ENCODE measurements around the gene NPTXR.

DNA sequence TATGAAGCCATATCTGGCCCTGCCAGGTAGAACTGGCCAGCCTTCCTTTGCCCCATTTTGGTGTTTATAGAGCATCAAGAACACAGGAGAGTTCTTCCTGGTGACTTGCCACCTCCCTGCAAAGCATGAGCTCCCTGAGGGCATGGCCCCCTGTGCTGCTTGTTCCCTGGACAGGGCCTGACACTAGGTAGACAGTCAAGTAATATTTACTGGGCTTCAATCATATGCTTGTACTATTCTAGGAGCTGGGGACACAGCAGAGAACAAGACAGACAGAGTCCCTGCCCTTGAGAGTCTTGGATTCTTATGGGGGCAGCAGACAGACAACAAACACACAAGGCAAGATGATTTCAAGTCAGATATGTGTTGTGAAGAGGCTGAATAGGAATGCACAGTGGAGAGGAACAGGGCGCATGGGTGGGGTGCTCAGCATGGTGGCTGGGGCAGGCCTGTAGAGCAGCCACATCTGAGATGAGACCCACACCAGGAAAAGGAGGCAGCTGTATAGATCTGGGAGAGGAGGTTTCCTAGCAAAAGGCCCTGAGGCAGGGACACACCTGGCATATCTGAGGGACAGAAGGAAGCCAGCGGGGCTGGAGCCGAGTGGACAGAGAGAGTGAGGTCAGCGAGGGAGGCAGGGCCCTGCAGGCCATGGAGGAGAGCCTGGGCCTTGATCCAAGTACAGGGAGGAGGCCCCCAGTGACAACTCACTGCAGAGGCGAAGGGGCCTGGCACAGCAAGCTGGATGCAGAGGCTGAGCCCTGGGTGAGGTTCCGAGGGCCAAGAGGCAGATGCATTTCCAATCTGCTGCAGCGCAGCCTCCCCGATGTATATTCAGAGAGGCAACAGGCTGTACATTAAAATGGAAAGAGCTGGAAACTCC is 38.4 kb upstream of the NPTXR start:
- TF ChIP-seq, protein P1, sequence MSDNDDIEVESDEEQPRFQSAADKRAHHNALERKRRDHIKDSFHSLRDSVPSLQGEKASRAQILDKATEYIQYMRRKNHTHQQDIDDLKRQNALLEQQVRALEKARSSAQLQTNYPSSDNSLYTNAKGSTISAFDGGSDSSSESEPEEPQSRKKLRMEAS (IDR thresholded peaks at IDR 0.05): no peak
- TF ChIP-seq YY1 (IDR thresholded peaks at IDR 0.05; ENCODE audit: extremely low read depth, insufficient replicate concordance, low read depth, low read length): no peak
- TF ChIP-seq EZH2phosphoT487 (IDR thresholded peaks at IDR 0.05; ENCODE audit: borderline replicate concordance): no peak
- TF ChIP-seq, protein P2, sequence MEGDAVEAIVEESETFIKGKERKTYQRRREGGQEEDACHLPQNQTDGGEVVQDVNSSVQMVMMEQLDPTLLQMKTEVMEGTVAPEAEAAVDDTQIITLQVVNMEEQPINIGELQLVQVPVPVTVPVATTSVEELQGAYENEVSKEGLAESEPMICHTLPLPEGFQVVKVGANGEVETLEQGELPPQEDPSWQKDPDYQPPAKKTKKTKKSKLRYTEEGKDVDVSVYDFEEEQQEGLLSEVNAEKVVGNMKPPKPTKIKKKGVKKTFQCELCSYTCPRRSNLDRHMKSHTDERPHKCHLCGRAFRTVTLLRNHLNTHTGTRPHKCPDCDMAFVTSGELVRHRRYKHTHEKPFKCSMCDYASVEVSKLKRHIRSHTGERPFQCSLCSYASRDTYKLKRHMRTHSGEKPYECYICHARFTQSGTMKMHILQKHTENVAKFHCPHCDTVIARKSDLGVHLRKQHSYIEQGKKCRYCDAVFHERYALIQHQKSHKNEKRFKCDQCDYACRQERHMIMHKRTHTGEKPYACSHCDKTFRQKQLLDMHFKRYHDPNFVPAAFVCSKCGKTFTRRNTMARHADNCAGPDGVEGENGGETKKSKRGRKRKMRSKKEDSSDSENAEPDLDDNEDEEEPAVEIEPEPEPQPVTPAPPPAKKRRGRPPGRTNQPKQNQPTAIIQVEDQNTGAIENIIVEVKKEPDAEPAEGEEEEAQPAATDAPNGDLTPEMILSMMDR (IDR thresholded peaks at IDR 0.05 in 2 of 3, conservative IDR thresholded peaks at IDR 0.05 in 1 of 3; ENCODE audit: borderline replicate concordance in 1 of 3, insufficient read depth in 1 of 3, low read depth in 2 of 3, low read length in 2 of 3): no peak
- TF ChIP-seq EZH2 (IDR thresholded peaks at IDR 0.05): no peak
- no peak for TF ChIP-seq POLR2AphosphoS5 (IDR thresholded peaks at IDR 0.05; ENCODE audit: low read depth, low read length)
- TF ChIP-seq RAD21 (IDR thresholded peaks at IDR 0.05; ENCODE audit: low read depth): no peak
- no peak for TF ChIP-seq POLR2A (IDR thresholded peaks at IDR 0.05; ENCODE audit: borderline replicate concordance, extremely low read depth, insufficient read depth, insufficient read length)
- no peak for TF ChIP-seq SIN3A (IDR thresholded peaks at IDR 0.05; ENCODE audit: low read depth)

Data from HCT116 (cell line).